ENCODE measurements around the gene KANK4. TPM values are rescaled to one million over a fixed set of nuclear protein-coding genes. Genes with fewer than 3 reads are reported as not detected.

Gene KANK4
- total and polyA plus RNA-seq, 2 donors (not counting 1 experiment from before 2014, with no cell fraction given): not detected

DNA sequence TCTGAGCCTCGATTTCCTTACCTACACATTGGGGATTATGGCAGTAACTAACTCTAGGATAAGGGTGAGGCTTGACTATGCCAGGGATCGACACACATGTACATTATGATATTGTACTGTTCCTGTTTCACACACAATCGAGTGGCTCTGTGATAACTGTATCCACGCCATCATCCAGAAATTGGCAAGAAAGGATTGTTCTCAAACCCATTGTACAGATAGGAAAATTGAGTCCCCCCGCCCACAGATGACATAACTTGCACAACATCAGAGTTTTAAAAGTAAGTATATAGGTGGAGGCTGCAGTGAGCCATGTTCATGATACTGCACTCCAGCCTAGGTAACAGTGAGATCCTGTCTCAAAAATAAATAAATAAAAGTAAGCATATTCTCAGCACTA is 3.8 kb downstream of the KANK4 start:
- peaks cover 6% of the 10 kb centered on the region for H3K27me3 ChIP-seq (ENCODE audit: control insufficient read depth, insufficient read depth, low read length)
- H3K79me2 ChIP-seq (ENCODE audit: control insufficient read depth, insufficient read depth, low read length): no peaks in the 10 kb centered on the region
- TF ChIP-seq, protein P1, sequence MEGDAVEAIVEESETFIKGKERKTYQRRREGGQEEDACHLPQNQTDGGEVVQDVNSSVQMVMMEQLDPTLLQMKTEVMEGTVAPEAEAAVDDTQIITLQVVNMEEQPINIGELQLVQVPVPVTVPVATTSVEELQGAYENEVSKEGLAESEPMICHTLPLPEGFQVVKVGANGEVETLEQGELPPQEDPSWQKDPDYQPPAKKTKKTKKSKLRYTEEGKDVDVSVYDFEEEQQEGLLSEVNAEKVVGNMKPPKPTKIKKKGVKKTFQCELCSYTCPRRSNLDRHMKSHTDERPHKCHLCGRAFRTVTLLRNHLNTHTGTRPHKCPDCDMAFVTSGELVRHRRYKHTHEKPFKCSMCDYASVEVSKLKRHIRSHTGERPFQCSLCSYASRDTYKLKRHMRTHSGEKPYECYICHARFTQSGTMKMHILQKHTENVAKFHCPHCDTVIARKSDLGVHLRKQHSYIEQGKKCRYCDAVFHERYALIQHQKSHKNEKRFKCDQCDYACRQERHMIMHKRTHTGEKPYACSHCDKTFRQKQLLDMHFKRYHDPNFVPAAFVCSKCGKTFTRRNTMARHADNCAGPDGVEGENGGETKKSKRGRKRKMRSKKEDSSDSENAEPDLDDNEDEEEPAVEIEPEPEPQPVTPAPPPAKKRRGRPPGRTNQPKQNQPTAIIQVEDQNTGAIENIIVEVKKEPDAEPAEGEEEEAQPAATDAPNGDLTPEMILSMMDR (conservative IDR thresholded peaks at IDR 0.05 in 1 of 2, IDR thresholded peaks at IDR 0.05 in 1 of 2; ENCODE audit: low read depth in 1 of 2, low read length in 2 of 2): no peak
- no peak for TF ChIP-seq EZH2 (IDR thresholded peaks at IDR 0.05; ENCODE audit: low read length, missing control alignments)
- no peak overlapping the region for H2AFZ ChIP-seq (ENCODE audit: low read length)
- H3K36me3 ChIP-seq (ENCODE audit: control insufficient read depth, insufficient read depth, low read length): no peaks in the 10 kb centered on the region
- no peaks in the 10 kb centered on the region for H3K4me1 ChIP-seq (ENCODE audit: control insufficient read depth, extremely low read depth, insufficient read depth, low read length)
- no peak overlapping the region for H3K4me3 ChIP-seq (replicated peaks in 1 of 4; ENCODE audit: control extremely low read depth in 1 of 4, insufficient read depth in 1 of 4, low read depth in 3 of 4, low read length in 4 of 4)
- no peak overlapping the region for H3K4me2 ChIP-seq (ENCODE audit: extremely low read depth, insufficient read depth, low read length)
- H3K9me3 ChIP-seq (ENCODE audit: control insufficient read depth, insufficient read depth, low read depth, low read length): no peaks in the 10 kb centered on the region
- no peak overlapping the region for H3K27ac ChIP-seq (ENCODE audit: insufficient read depth, low read length)
- H4K20me1 ChIP-seq (ENCODE audit: control insufficient read depth, extremely low read depth, insufficient read depth, low read length): no peaks in the 10 kb centered on the region
- no peak overlapping the region for H3K9ac ChIP-seq (ENCODE audit: insufficient read depth, low read length)
- no peak for DNase-seq (ENCODE audit: low read depth in 2 of 2)

DNA sequence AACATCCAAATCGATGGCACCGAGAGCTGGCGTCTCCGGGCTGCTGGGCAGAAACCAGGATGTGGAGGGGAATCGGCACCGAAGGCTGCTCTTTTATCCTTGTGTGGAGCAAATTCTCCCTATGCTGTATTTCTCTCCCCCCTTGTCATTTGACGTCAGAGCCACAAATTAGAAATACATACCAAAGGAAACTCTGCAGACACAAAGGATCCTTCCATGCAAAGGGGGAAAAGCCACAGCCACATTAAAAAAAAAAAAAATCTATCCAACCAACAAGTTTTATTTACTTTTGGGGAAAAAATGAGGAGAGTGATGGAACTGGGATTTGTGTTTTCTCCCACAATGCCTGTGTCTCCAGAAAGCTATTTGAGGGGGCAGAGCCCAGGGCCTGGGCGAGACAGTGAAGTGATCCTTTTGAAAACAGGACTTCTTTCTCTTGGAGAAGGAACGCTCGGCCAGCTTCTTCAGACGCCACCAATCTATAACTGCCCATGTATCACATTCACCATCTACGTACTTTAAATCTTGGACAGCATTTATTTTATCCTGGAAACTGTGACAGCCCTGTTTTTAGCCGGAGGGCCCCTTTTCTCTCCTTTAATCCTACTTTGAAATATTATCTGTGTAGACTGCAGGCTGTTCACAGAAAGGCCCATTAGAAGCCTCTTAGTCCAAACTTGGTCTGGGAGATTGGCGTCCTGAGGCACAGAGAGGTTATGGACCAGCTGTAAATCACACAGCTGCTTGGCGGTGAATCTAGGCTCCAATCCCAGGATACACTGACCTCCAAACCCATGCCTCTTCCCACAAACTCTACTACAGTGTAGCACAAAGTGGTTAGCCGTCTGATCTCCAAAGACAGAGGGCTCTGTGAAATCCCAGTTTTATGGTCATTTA is 4.5 kb downstream of the KANK4 start:
- no peak overlapping the region for H3K9ac ChIP-seq (ENCODE audit: insufficient read depth, low read length)
- DNase-seq (ENCODE audit: low read depth in 2 of 2): no peak
- H3K4me2 ChIP-seq (ENCODE audit: extremely low read depth, insufficient read depth, low read length): no peak overlapping the region

DNA sequence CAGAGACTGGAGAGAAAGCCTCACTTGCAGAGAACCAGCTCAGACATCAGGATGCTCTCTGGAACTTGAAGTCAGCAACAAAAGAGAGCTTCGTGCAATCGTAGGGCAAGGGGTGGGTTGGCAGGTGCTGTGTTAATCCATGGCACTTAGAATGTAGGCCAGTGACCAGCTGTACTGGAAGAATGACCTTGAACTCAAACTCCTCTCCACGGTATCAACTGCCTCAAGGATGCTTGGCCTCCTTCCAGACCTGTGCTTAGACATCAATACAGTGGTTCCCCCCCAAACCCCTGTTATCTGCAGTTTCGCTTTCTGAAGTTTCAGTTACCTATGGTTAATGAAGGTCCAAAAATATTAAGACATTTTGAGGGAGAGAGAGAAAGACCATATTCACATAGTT is 6.5 kb downstream of the KANK4 start:
- no peak overlapping the region for H3K4me2 ChIP-seq (ENCODE audit: extremely low read depth, insufficient read depth, low read length)
- no peaks in the 10 kb centered on the region for H3K36me3 ChIP-seq (ENCODE audit: control insufficient read depth, insufficient read depth, low read length)
- no peak overlapping the region for H2AFZ ChIP-seq (ENCODE audit: low read length)
- H3K27ac ChIP-seq (ENCODE audit: insufficient read depth, low read length): no peak overlapping the region
- H3K4me3 ChIP-seq (replicated peaks in 1 of 4; ENCODE audit: control extremely low read depth in 1 of 4, insufficient read depth in 1 of 4, low read depth in 3 of 4, low read length in 4 of 4): no peak overlapping the region
- no peaks in the 10 kb centered on the region for H3K79me2 ChIP-seq (ENCODE audit: control insufficient read depth, insufficient read depth, low read length)
- H3K4me1 ChIP-seq (ENCODE audit: control insufficient read depth, extremely low read depth, insufficient read depth, low read length): no peaks in the 10 kb centered on the region
- H4K20me1 ChIP-seq (ENCODE audit: control insufficient read depth, extremely low read depth, insufficient read depth, low read length): no peaks in the 10 kb centered on the region
- H3K9ac ChIP-seq (ENCODE audit: insufficient read depth, low read length): no peak overlapping the region
- no peaks in the 10 kb centered on the region for H3K9me3 ChIP-seq (ENCODE audit: control insufficient read depth, insufficient read depth, low read depth, low read length)
- DNase-seq (ENCODE audit: low read depth in 2 of 2): no peak
- H3K27me3 ChIP-seq (ENCODE audit: control insufficient read depth, insufficient read depth, low read length): no peaks in the 10 kb centered on the region
- no peak for TF ChIP-seq EZH2 (IDR thresholded peaks at IDR 0.05; ENCODE audit: low read length, missing control alignments)
- TF ChIP-seq, protein P1 (conservative IDR thresholded peaks at IDR 0.05 in 1 of 2, IDR thresholded peaks at IDR 0.05 in 1 of 2; ENCODE audit: low read depth in 1 of 2, low read length in 2 of 2): no peak

More for the DNA sequence above, 4.5 kb downstream of the KANK4 start:
- Histone ChIP-seq H3K27me3 (ENCODE audit: control insufficient read depth, insufficient read depth, low read length) (peaks cover 4% of the 10 kb centered on the region), H3K4me3 (replicated peaks in 1 of 4; ENCODE audit: control extremely low read depth in 1 of 4, insufficient read depth in 1 of 4, low read depth in 3 of 4, low read length in 4 of 4) (no peak overlapping the region), H3K79me2 (ENCODE audit: control insufficient read depth, insufficient read depth, low read length) (no peaks in the 10 kb centered on the region), H3K27ac (ENCODE audit: insufficient read depth, low read length) (no peak overlapping the region), H2AFZ (ENCODE audit: low read length) (no peak overlapping the region), H4K20me1 (ENCODE audit: control insufficient read depth, extremely low read depth, insufficient read depth, low read length) (no peaks in the 10 kb centered on the region), H3K4me1 (ENCODE audit: control insufficient read depth, extremely low read depth, insufficient read depth, low read length) (no peaks in the 10 kb centered on the region), H3K36me3 (ENCODE audit: control insufficient read depth, insufficient read depth, low read length) (no peaks in the 10 kb centered on the region), H3K9me3 (ENCODE audit: control insufficient read depth, insufficient read depth, low read depth, low read length) (no peaks in the 10 kb centered on the region)
- TF ChIP-seq, protein P1 (conservative IDR thresholded peaks at IDR 0.05 in 1 of 2, IDR thresholded peaks at IDR 0.05 in 1 of 2; ENCODE audit: low read depth in 1 of 2, low read length in 2 of 2): no peak
- no peak for TF ChIP-seq EZH2 (IDR thresholded peaks at IDR 0.05; ENCODE audit: low read length, missing control alignments)

Measured in fibroblast of lung (primary cell).